Caco-2 (cell line): ENCODE measurements around the gene CEACAM20. TPM values are rescaled to one million over a fixed set of nuclear protein-coding genes. Genes with fewer than 3 reads are reported as not detected.
"Not testable (repeated sequence)": the region's sequence is repeated elsewhere in the genome, so short reads cannot be mapped to it uniquely, and the experiment has no call there.

ENCODE experiments used
- BruUV-seq: library from RNA; stranded (reverse); fragments of 400-500 nt; replicated peaks from 2 replicates; lab custom pipeline; 2021; lab: Mats Ljungman, UMichigan
- CTCF ChIA-PET: fragments of 300-600 bp; sonication (Branson Sonifier 250); formaldehyde crosslinking; loops from one replicate; lab custom pipeline; 2022; ENCODE audit warnings: antibody characterized with exemption; lab: Charles Lee
- POLR2A ChIA-PET: fragments of 300-600 bp; sonication (Branson Sonifier 250); formaldehyde crosslinking; loops from one replicate; lab custom pipeline; 2022; ENCODE audit warnings: antibody characterized with exemption; lab: Charles Lee
- DNase-seq, 2 experiments: peaks; one replicate each; pipeline versions ENCODE4 v3.0.0 to v3.0.0-alpha.2; 2020 to 2022
- H3K27me3 ChIP-seq: replicated peaks from 2 replicates; pipeline ENCODE4 v1.6.0; 2011; ENCODE audit warnings: low read length; ENCODE audit not compliant: control insufficient read depth, insufficient read depth
- H3K36me3 ChIP-seq: 2 replicates; pipeline ENCODE4 v1.5.1; 2011; ENCODE audit warnings: low read length; ENCODE audit not compliant: control insufficient read depth, insufficient read depth
- H3K4me1 ChIP-seq: fragments of 250-450 bp; sonication (Bioruptor Pico); 2 replicates; pipeline ENCODE4 v1.5.1; 2020; ENCODE audit warnings: mild to moderate bottlenecking
- H3K4me3 ChIP-seq: 2 replicates; pipeline ENCODE4 v1.5.1; 2011; ENCODE audit warnings: low read depth, mild to moderate bottlenecking, control low read depth, low read length
- H3K9me3 ChIP-seq: fragments of 250-450 bp; sonication (Bioruptor Pico); 2 replicates; pipeline ENCODE4 v1.5.1; 2020; ENCODE audit warnings: mild to moderate bottlenecking, moderate library complexity
- H3K27ac Mint-ChIP-seq: one replicate; pipeline ENCODE4 v1.8.0; 2022; ENCODE audit warnings: mixed read lengths; ENCODE audit not compliant: unreplicated experiment
- H3K27me3 Mint-ChIP-seq: one replicate; pipeline ENCODE4 v1.8.0; 2022; ENCODE audit warnings: mixed read lengths; ENCODE audit not compliant: insufficient read depth, unreplicated experiment
- H3K36me3 Mint-ChIP-seq: one replicate; pipeline ENCODE4 v1.8.0; 2022; ENCODE audit warnings: mild to moderate bottlenecking, mixed read lengths; ENCODE audit not compliant: insufficient read depth, unreplicated experiment
- H3K4me1 Mint-ChIP-seq: one replicate; pipeline ENCODE4 v1.8.0; 2022; ENCODE audit warnings: low read depth, mixed read lengths; ENCODE audit not compliant: unreplicated experiment
- H3K4me3 Mint-ChIP-seq: one replicate; pipeline ENCODE4 v1.8.0; 2022; ENCODE audit warnings: mild to moderate bottlenecking, moderate library complexity, mixed read lengths; ENCODE audit not compliant: unreplicated experiment
- H3K9me3 Mint-ChIP-seq: one replicate; pipeline ENCODE4 v1.8.0; 2022; ENCODE audit warnings: mixed read lengths; ENCODE audit not compliant: unreplicated experiment
- intact Hi-C: fragments of 100-400 bp; cut with micrococcal nuclease; formaldehyde crosslinking; loops from one replicate; pipeline ENCODE4 v1.10.0; 2022; ENCODE audit not compliant: unreplicated experiment
- total RNA-seq: library from RNA; stranded (reverse); gene quantifications from 2 replicates; pipeline ENCODE4 v1.2.3, GENCODE V29; 2022

The CEACAM20 gene
- total RNA-seq, 1 experiment from 2014 or later = not detected

DNA sequence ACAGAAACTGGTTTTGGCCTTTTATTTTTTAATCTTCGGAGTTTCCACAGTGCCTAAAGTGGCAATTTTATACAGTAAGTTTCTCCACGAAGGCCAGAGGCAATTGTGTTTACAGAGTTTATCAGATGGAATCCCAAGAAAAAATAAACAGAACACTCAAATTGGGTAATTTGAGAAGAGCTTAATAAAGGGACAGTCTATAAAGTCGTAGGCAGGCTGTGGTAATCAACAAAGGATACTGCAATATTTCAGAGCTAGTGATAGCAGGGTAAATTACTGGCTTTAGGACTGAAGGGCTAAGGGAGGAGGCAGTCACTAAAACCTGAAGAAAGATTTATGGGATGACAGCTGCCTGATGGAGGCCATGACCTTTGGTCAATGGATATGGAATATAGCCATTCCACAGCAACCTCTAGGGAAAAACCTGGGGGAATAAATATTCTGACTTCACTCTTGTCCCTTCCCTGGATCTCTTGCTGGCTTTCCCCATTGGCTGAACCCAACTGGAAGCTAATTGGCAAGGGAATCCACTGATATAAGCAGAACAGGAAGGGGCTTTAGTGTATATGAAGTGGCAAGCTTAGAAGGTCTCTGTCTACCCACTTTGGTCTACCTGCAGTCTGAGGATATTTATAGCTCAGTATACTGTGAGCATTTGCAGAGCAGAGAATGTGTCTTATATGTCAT is 66.7 kb downstream of the CEACAM20 start:
- H3K36me3 Mint-ChIP-seq, H3K9me3 ChIP-seq, H3K4me3 Mint-ChIP-seq, H3K4me3 ChIP-seq, H3K36me3 ChIP-seq, POLR2A ChIA-PET, H3K4me1 ChIP-seq, H3K27ac Mint-ChIP-seq, intact Hi-C loops, H3K27me3 ChIP-seq, CTCF ChIA-PET, BruUV-seq, H3K27me3 Mint-ChIP-seq, DNase-seq, H3K4me1 Mint-ChIP-seq: not testable (repeated sequence)
- H3K9me3 Mint-ChIP-seq = peaks cover 56% of the 10 kb centered on the region

Other genes with a start within 250 kb of the CEACAM20 start
- gene ZNF235, start 224.7 kb downstream of the CEACAM20 start, total RNA-seq = 9.2 and 9.5 TPM in 2 replicates
- gene ZNF112, start 173.0 kb downstream of the CEACAM20 start, total RNA-seq = 4.2 and 6.1 TPM in 2 replicates
- gene ZNF285, start 128.1 kb downstream of the CEACAM20 start, total RNA-seq = 0.91 and 1.5 TPM in 2 replicates
- not detected in 2 replicates for gene ZNF229, start 81.2 kb downstream of the CEACAM20 start, total RNA-seq
- gene ZNF180, start 29.2 kb downstream of the CEACAM20 start, total RNA-seq = 9.1 and 13.3 TPM in 2 replicates
- 3.9 and 6.8 TPM in 2 replicates for gene IGSF23, start 83.9 kb upstream of the CEACAM20 start, total RNA-seq
- gene PVR, start 114.2 kb upstream of the CEACAM20 start, total RNA-seq = 86.5 and 93.8 TPM in 2 replicates
- gene CEACAM19, start 141.8 kb upstream of the CEACAM20 start, total RNA-seq = 2.9 and 3.3 TPM in 2 replicates
- not detected in 2 replicates for gene CEACAM16, start 169.5 kb upstream of the CEACAM20 start, total RNA-seq
- gene BCL3, start 219.0 kb upstream of the CEACAM20 start, total RNA-seq = 15.5 and 21.3 TPM in 2 replicates
- 42.3 and 43.6 TPM in 2 replicates for gene CBLC, start 248.2 kb upstream of the CEACAM20 start, total RNA-seq